HepG2 (cell line): ENCODE results near the gene RALB. TPM values are rescaled to one million over a fixed set of nuclear protein-coding genes. Genes with fewer than 3 reads are reported as not detected.

ENCODE experiments used
- AKNA ChIP-seq: sonication (generic); formaldehyde crosslinking; IDR thresholded peaks from 2 replicates; pipeline ENCODE4 v1.4.0; 2020; ENCODE audit warnings: missing genetic modification reagents, borderline replicate concordance
- BCL3 ChIP-seq: sonication (generic); formaldehyde crosslinking; IDR thresholded peaks from 2 replicates; pipeline ENCODE4 v1.5.1; 2020; ENCODE audit warnings: mild to moderate bottlenecking, missing genetic modification reagents, moderate library complexity
- CSRNP1 ChIP-seq: sonication (generic); formaldehyde crosslinking; IDR thresholded peaks from 2 replicates; pipeline ENCODE4 v1.8.1; 2023; ENCODE audit warnings: mild to moderate bottlenecking, missing genetic modification reagents
- HMG20B ChIP-seq: conservative IDR thresholded peaks from 2 replicates; pipeline ENCODE4 v1.6.1; 2016; ENCODE audit warnings: missing genetic modification reagents, missing compliant biosample characterization
- HOXA7 ChIP-seq: sonication (generic); formaldehyde crosslinking; IDR thresholded peaks from 2 replicates; pipeline ENCODE4 v1.8.1; 2022; ENCODE audit warnings: mild to moderate bottlenecking, missing genetic modification reagents, moderate library complexity
- KDM5B ChIP-seq: sonication (generic); formaldehyde crosslinking; IDR thresholded peaks from 2 replicates; pipeline ENCODE4 v1.4.0; 2020; ENCODE audit warnings: missing genetic modification reagents, mild to moderate bottlenecking, borderline replicate concordance
- KDM6A ChIP-seq: IDR thresholded peaks from 2 replicates; pipeline ENCODE4 v1.6.1; 2016; ENCODE audit warnings: low read depth
- KLF6 ChIP-seq: IDR thresholded peaks from 2 replicates; pipeline ENCODE4 v1.8.0; 2016; ENCODE audit warnings: missing biosample characterization, missing genetic modification reagents
- NFKB2 ChIP-seq: sonication (generic); formaldehyde crosslinking; IDR thresholded peaks from 2 replicates; pipeline ENCODE4 v1.4.0; 2020; ENCODE audit warnings: missing genetic modification reagents, borderline replicate concordance
- SMC3 ChIP-seq: IDR thresholded peaks from 2 replicates; pipeline ENCODE4 v1.6.1; 2011; ENCODE audit warnings: low read length, improper control_type of control experiment
- SRSF1 ChIP-seq: fragments of 200-400 bp; formaldehyde crosslinking; optimal IDR thresholded peaks from 2 replicates; pipeline ENCODE3; 2017; ENCODE audit warnings: mild to moderate bottlenecking, low read depth, low read length, moderate library complexity
- SUZ12 ChIP-seq: fragments of 150-350 bp; IDR thresholded peaks from 2 replicates; pipeline ENCODE4 v1.6.1; 2014; ENCODE audit warnings: low read depth, low read length
- TFDP1 ChIP-seq: IDR thresholded peaks from 2 replicates; pipeline ENCODE4 v1.6.1; 2016; ENCODE audit warnings: missing compliant biosample characterization, missing genetic modification reagents, borderline replicate concordance
- ZNF687 ChIP-seq: sonication (generic); formaldehyde crosslinking; IDR thresholded peaks from 2 replicates; pipeline ENCODE4 v1.5.1; 2020; ENCODE audit warnings: mild to moderate bottlenecking, missing genetic modification reagents, moderate library complexity
- ZNF724P ChIP-seq: sonication (generic); formaldehyde crosslinking; IDR thresholded peaks from 2 replicates; pipeline ENCODE4 v1.8.0; 2022; ENCODE audit warnings: missing genetic modification reagents, borderline replicate concordance
- polyA plus RNA-seq, 8 experiments: library from polyadenylated mRNA; depleted of rRNA in 3 of 8; stranded (reverse) in 7 of 8; unstranded in 1 of 8; fragments of >200 nt; fragmentation: Illumina TruSeq in 4 of 8; extraction: Trizol in 4 of 8; gene quantifications; 2 replicates each; pipeline versions ENCODE4 v1.2.1 to v1.2.3, GENCODE V29; 2011 to 2016; ENCODE audit warnings: low read depth in 4 of 8, missing spikeins in 1 of 8, mixed read lengths in 1 of 8; ENCODE audit not compliant: insufficient read depth in 1 of 8
- total RNA-seq, 5 experiments: library from RNA; depleted of rRNA; stranded (reverse); fragments of >200 nt; fragmentation: Illumina TruSeq; extraction: Trizol; gene quantifications; 2 replicates each; pipeline ENCODE4 v1.2.3, GENCODE V29; 2016; ENCODE audit warnings: low read depth in 1 of 5

RALB gene
- total and polyA plus RNA-seq, 2 of the 13 experiments (the other 11 are each of a cell fraction or from before 2014, with no cell fraction given): 37.8 to 43.2 TPM

GRCh38 chr2:120239488-120240287, 13.0 kb upstream of the RALB start (continued):
- TF ChIP-seq ZNF687 (CRISPR knock-in tag) (peak; percentile 65), KLF6 (CRISPR knock-in tag) (no peak), SRSF1 (no peak), AKNA (CRISPR knock-in tag) (no peak), NFKB2 (CRISPR knock-in tag) (no peak), KDM5B (CRISPR knock-in tag) (no peak), SUZ12 (no peak), CSRNP1 (0 out of 2 replicates have a peak, but pooled peaks have one; percentile 32), KDM6A (no peak), ZNF724P (CRISPR knock-in tag) (no peak), HMG20B (no peak), HOXA7 (no peak), SMC3 (no peak), TFDP1 (0 out of 2 replicates have a peak, but pooled peaks have one; percentile 1), BCL3 (CRISPR knock-in tag) (no peak)
